Measurements from ENCODE around the gene NRM.
"Not testable (repeated sequence)": the region's sequence is repeated elsewhere in the genome, so short reads cannot be mapped to it uniquely, and the experiment has no call there.

NRM gene

GRCh38 chr6:30687659-30688431 lies 2.9 kb downstream of the NRM start:
- DNase-seq, result no peak

GRCh38 chr6:30686908-30687658 lies 3.7 kb downstream of the NRM start:
- DNase-seq, result peak; percentile 69

DNA sequence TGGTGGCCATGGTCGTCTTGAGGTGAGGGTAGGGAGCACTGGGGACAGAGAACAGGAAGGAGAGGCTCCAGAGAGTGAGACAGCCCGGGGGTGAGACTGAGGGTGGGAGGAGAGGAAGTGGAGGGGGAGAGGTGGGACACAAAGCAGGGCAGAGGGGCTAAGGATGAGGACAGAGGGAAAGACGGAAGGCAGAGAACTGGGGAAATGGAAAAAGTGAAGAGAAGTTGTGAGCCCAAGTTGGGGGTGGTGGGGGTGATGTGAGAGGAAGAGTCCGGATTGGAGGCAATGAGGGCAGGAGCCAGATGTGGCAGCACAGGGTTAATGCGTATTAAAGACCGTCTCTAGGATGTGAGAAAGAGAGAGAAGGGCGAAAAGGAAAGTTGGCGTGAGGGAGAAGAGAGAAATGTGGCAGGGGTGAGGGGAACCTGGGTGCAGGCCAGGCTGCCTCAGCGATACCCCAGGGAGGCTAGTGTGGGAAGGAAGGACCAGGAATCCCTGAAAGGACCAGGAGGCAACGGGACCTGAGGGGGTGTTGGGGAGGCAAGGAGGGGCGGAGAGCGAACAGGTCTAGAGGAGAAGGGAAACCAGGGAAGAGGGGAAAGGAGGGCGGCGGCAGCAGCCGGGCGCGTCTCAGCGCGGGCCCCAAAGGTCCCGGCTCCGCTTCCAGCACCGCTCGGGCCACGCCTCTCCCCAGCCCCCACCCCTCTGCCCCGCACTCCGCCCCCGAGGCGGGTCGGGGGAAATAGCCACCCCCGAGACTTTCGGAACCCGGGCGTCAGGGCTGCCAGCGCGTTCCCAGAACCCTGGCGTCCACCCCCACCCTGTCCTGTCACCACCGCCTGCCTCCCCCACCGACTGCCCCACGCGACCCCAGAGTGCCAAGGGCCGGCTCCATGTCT lies 4.5 kb downstream of the NRM start, which contains the start of gene PPP1R18:
TSS of gene PPP1R18 (minus strand) at position 637 of the 899 bp plus-strand sequence. CDS start at position 10, 627 bp downstream.
- DNase-seq, result peak; percentile 71

DNA sequence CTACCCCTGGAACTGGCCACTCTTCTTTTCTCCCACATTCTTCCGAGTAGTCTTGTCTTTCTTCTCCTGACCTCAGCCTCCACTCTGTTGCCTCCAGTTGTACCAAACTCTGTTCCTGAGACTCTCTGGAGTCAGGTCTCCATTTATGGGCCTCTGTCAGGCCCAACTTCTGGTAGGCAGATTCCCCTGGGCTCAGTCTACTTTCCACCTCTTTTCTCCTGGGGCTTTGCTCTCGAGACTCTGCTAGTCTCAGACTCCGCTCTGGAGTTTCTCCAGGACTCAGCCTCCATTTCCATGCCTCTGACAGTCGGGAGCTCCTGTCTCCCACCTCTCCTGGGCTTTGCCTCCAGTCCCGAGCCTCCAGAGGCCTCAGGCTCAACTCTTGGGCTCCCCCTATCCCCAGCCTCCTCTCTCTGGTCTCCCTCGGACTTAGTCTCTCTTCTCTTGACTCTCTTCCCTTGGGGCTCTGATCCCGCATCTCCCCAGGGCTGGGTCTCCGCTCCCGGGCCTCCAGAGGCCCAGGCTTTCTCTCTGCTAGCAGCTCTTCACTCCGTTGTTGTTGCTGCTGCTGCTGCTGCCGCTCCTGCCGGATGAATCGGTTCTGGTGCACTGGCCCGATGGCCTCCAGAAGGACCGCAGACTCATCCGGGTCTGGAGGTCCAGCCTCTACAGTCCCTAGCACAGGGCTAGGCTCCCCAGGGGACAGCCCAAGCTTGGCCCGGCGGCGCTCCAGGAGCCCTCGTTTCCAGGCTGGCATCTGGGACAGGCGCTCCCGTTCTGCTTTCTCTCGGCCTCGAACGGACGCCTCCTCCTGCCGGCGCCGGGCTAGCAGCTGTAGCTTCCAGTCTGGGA lies 5.4 kb downstream of the NRM start:
- no peak for DNase-seq

DNA sequence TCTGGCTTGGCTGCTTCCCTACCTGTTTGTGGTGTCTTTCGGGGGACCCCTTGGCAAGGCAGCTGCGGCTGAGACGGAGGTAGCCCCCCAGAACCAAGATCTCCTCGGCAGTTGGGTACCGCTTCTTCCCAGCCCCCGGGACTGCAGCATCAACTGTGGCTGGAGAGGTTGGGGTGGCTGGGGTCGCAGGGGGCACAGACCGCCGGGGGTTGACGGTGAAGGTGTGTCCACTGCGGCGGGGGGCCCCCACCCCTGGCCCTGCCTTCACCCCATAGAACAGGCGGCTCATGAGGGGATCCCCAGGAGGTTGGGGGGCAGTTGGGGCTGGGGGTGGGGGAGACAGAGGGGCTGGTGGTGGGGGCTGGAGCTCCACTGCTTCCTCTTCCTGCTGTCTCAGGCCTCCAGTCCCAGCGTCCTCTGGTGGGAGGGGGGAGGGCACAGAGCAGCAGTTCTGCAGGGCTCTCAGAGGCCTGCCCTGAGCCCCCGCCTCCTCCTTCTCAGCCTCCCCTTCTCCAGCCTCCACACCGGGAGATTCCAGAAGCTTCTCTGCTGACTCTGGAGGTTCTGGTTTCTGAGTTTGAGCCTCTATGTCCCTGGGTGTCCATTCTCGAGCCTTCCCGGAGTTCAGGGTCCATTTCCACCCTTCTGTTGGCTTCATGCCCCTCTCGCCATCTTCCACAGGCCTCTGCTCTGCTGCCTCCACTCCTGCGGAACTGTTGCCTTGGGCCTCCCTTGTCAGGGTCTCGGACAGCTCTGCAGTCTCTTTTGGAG lies 6.2 kb downstream of the NRM start:
- DNase-seq, result peak; percentile 28

DNA sequence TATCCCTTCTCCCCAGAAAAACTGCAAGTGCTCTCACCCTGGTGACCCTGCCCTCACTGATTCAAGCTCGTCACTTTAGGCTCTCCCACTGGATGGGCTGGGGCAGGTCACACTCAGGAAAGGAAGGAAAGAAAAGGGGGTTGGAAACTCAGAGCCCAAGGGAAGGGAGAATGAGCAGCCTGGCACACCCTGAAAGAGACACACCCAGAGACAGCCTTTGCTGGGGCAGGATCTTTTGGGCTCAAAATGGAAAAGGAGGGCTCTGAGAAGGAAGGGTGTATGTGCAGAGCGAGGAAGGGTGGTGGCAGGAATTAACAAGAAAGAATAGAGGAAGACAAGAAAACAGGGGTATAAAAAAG lies 6.8 kb downstream of the NRM start:
- DNase-seq, result no peak

GRCh38 chr6:30683183-30683979 lies 7.4 kb downstream of the NRM start:
- DNase-seq, result no peak

GRCh38 chr6:30682143-30683117 lies 8.4 kb downstream of the NRM start:
- peak; percentile 81 for DNase-seq

- DNase-seq, result no peak
These were observed 9.0 kb downstream of the NRM start for GRCh38 chr6:30681766-30682142.

GRCh38 chr6:30679765-30680535 lies 10.8 kb downstream of the NRM start:
- no peak for DNase-seq

DNA sequence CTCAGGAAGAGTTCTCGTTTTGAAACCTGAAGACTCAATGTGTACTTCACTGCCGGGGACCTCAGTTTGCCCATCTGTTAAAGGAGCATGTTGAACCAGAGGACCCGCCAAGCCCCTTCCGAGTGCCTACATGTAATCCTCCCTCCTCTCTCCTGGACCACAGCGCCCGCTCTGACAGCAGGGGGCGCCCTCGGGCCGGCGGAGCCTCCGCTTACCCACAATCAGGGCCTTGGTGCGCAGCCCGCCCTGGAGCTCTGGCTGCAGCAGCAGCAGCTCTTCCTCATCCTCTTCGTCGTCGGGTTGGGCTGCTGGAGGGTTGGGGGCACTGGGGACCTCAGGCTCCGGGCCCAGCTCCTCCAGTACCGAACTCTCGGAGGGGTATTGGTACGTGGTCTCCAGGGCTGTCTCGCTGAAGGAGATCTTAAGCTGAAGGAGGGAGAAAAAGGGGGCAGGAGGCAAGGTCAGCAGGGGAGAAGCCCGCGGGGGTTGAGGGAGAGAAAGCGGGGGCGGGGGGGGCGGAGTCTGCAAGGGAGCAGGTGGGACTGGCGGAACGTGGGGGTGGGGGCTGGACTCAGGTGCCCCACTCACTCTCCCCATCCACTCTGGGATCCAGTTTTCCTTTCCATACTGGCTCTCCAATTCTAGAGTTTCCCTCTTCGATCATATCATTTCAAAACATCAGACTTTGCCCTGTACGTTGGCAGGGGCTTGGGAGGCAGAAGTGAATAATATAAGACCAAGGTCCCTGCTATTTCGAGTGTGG lies 11.6 kb downstream of the NRM start:
- peak; percentile 92 for DNase-seq

GRCh38 chr6:30676660-30677285 lies 14.0 kb downstream of the NRM start:
- DNase-seq, result no peak

DNA sequence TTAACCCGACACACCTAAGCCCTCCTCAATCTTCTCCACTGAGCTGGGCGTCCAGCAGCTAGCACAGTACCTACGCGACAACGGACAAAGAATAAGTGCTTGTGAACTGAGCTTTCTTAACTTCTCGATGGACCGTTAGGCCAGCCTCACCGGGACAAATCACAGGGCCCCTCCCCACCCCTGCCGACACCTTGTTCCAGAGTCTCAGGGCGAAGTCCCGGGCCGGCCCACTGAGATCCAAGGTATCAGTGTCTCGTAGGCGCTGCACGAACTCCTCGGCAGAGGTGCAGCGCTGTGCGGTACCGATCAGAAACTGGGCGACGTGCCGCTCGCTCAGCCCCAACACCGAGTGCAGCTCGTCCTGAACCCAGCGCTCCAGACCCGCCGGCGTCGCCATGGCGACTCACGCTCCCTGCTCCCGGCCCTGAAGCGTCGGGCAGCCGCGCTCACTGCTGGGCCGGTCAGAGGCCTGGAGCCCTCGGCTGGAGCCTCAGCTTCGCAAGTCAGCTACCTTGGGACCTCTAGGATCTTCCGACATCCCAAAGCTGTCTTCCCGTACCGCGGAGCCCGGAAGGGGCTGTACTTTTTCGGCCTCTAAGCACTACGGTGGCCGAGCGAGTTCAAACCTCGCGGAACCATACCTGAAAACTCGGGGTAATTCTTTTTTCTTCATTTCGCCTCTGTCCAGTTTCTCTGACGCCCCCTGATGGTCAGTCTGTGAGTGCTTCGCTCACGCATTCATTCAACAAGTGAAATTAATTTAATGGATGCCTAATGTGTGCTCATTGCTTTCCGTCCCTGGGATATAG lies 18.1 kb downstream of the NRM start, which contains the start of gene DHX16:
TSS of gene DHX16 (minus strand) at position 562 of the 809 bp plus-strand sequence. CDS start at position 397, 165 bp downstream.
- DNase-seq, result peak; percentile 92

DNA sequence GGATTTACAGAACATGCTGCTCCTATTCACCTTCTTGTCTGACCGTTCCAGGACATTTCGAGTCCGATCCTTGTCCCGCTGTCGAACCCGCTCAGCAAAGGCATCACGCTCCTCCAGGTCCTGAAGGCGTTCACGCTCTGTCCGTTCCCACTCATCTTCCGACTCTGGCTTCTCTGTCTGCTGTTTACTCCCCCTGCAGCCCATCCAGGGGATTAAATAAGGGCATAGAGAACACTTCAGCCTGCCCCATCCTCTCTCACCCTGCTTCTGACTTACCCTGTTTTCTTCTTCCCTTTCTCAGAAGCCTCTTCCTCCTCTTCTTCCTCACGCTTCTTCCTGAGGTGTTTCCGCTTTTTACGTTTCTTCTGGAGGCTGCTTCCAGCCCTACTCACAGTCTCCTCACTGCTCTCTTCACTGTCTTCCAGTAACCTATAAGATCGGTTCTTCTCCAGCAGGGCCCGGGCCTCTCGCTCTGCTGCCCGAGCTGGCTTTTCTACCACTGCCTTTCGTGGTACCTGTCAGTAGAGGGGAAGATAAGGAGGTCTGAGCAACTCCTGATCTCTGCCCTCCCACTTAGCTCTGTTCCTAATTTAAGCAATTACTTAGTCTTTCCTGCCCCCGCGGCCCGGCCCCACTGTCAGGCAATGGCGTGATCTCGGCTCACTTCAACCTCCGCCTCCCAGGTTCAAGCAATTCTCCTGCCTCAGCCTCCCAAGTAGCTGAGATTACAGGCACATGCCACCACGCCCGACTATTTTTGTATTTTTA lies 19.8 kb downstream of the NRM start:
- no peak for DNase-seq

GRCh38 chr6:30666300-30666699 lies 24.5 kb downstream of the NRM start:
- DNase-seq, result not testable (repeated sequence)
